GM12878 (cell line): ENCODE data around the gene SORCS2. TPM values are rescaled to one million over a fixed set of nuclear protein-coding genes. Genes with fewer than 3 reads are reported as not detected.

Experiments used
- ATF2 ChIP-seq: IDR thresholded peaks from 2 replicates; pipeline ENCODE4 v1.6.1; 2012; ENCODE audit warnings: low read length, inconsistent platforms
- CREM ChIP-seq: IDR thresholded peaks from 2 replicates; pipeline ENCODE4 v1.6.1; 2014; ENCODE audit warnings: antibody characterized with exemption, low read depth
- ESRRA ChIP-seq: IDR thresholded peaks from 2 replicates; pipeline ENCODE4 v1.6.1; 2012; ENCODE audit warnings: mild to moderate bottlenecking, low read length, improper control_type of control experiment
- FOXM1 ChIP-seq: IDR thresholded peaks from 2 replicates; pipeline ENCODE4 v1.6.1; 2012; ENCODE audit warnings: low read depth, mild to moderate bottlenecking, inconsistent platforms, low read length, moderate library complexity
- IKZF1 ChIP-seq: fragments of 450-650 bp; conservative IDR thresholded peaks from 2 replicates; pipeline ENCODE4 v1.6.1; 2017; ENCODE audit warnings: antibody characterized with exemption, mild to moderate bottlenecking
- LARP7 ChIP-seq: fragments of 450-650 bp; IDR thresholded peaks from 2 replicates; pipeline ENCODE4 v1.6.1; 2017; ENCODE audit warnings: mild to moderate bottlenecking
- MTA2 ChIP-seq: fragments of 450-650 bp; IDR thresholded peaks from 2 replicates; pipeline ENCODE4 v1.6.1; 2016; ENCODE audit warnings: low read depth, mild to moderate bottlenecking, moderate library complexity
- MYB ChIP-seq: fragments of 150-350 bp; IDR thresholded peaks from 2 replicates; pipeline ENCODE4 v1.6.1; 2014; ENCODE audit warnings: mild to moderate bottlenecking, low read depth, low read length, borderline replicate concordance
- NR2F1 ChIP-seq: fragments of 450-650 bp; conservative IDR thresholded peaks from 2 replicates; pipeline ENCODE4 v1.6.1; 2017; ENCODE audit warnings: mild to moderate bottlenecking
- PRDM15 ChIP-seq: fragments of 450-650 bp; formaldehyde crosslinking; IDR thresholded peaks from 2 replicates; pipeline ENCODE4 v1.4.0; 2020; ENCODE audit warnings: mild to moderate bottlenecking, moderate library complexity
- RAD21 ChIP-seq: IDR thresholded peaks from 2 replicates; pipeline ENCODE4 v1.6.1; 2011; ENCODE audit warnings: mild to moderate bottlenecking, low read depth, low read length, moderate library complexity; ENCODE audit not compliant: insufficient read depth
- STAT1 ChIP-seq: fragments of 450-650 bp; conservative IDR thresholded peaks from 2 replicates; pipeline ENCODE4 v1.6.1; 2014; ENCODE audit warnings: antibody characterized with exemption, mild to moderate bottlenecking
- TARDBP ChIP-seq: IDR thresholded peaks from 2 replicates; pipeline ENCODE4 v1.6.1; 2016; ENCODE audit warnings: borderline replicate concordance
- ZBED1 ChIP-seq: IDR thresholded peaks from 2 replicates; pipeline ENCODE4 v1.6.1; 2016; ENCODE audit warnings: borderline replicate concordance
- ZNF207 ChIP-seq: fragments of 450-650 bp; IDR thresholded peaks from 2 replicates; pipeline ENCODE4 v1.6.1; 2014; ENCODE audit warnings: antibody characterized with exemption, mild to moderate bottlenecking, borderline replicate concordance
- polyA plus RNA-seq, 11 experiments: library from polyadenylated mRNA; depleted of rRNA in 4 of 11; unstranded in 6 of 11; stranded (reverse) in 5 of 11; fragments of >200 nt; fragmentation: Nextera tagmentation in 4 of 11; fragmentation: Illumina TruSeq in 1 of 11; extraction: Ambion mirVana in 4 of 11; extraction: Trizol in 1 of 11; gene quantifications; 1 replicate in 1 of 11; 2 replicates in 10 of 11; pipeline versions ENCODE4 v1.2.1 to v1.2.3, GENCODE V29; 2011 to 2016; ENCODE audit warnings: inconsistent platforms in 2 of 11, missing spikeins in 2 of 11, low read depth in 1 of 11
- total RNA-seq, 4 experiments: library from RNA; depleted of rRNA in 3 of 4; stranded (reverse); fragments of >200 nt in 3 of 4; fragmentation: Illumina TruSeq in 1 of 4; extraction: Trizol in 1 of 4; gene quantifications; 2 replicates each; pipeline versions ENCODE4 v1.2.1 to v1.2.3, GENCODE V29; 2013 to 2021
- TF ChIP-seq, protein P1 (sequence below): fragments of 450-650 bp; conservative IDR thresholded peaks from 2 replicates; pipeline ENCODE4 v1.6.1; 2017; ENCODE audit warnings: mild to moderate bottlenecking, moderate library complexity
- TF ChIP-seq, protein P2 (sequence below): fragments of 150-350 bp; IDR thresholded peaks from 2 replicates; pipeline ENCODE4 v1.6.1; 2014; ENCODE audit warnings: mild to moderate bottlenecking, low read depth, low read length
- TF ChIP-seq, protein P3 (sequence below): IDR thresholded peaks from 2 replicates; pipeline ENCODE4 v1.6.1; 2011; ENCODE audit warnings: low read depth, low read length, improper control_type of control experiment, borderline replicate concordance

Gene SORCS2
- total and polyA plus RNA-seq, 10 of the 15 experiments (the other 5 are each of a cell fraction or from before 2014, with no cell fraction given), result 0.01 to 0.15 (median 0.05) TPM; not detected in 5

GRCh38 chr4:7771541-7772507 lies 579.5 kb downstream of the SORCS2 start (continued):
- TF ChIP-seq PRDM15 (CRISPR knock-in tag), result no peak
- 0 out of 2 replicates have a peak, but pooled peaks have one; percentile 2 for TF ChIP-seq RAD21
- peak; percentile 55; the same call in 1 of the 2 replicates for TF ChIP-seq TARDBP
- TF ChIP-seq, protein P1, sequence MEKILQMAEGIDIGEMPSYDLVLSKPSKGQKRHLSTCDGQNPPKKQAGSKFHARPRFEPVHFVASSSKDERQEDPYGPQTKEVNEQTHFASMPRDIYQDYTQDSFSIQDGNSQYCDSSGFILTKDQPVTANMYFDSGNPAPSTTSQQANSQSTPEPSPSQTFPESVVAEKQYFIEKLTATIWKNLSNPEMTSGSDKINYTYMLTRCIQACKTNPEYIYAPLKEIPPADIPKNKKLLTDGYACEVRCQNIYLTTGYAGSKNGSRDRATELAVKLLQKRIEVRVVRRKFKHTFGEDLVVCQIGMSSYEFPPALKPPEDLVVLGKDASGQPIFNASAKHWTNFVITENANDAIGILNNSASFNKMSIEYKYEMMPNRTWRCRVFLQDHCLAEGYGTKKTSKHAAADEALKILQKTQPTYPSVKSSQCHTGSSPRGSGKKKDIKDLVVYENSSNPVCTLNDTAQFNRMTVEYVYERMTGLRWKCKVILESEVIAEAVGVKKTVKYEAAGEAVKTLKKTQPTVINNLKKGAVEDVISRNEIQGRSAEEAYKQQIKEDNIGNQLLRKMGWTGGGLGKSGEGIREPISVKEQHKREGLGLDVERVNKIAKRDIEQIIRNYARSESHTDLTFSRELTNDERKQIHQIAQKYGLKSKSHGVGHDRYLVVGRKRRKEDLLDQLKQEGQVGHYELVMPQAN, result no peak
- TF ChIP-seq ZNF207, result no peak
- TF ChIP-seq CREM, result peak; percentile 74
- TF ChIP-seq MYB, result no peak
- no peak for TF ChIP-seq LARP7
- peak; percentile 96 for TF ChIP-seq NR2F1
- peak; percentile 91 for TF ChIP-seq ATF2
- TF ChIP-seq, protein P2, sequence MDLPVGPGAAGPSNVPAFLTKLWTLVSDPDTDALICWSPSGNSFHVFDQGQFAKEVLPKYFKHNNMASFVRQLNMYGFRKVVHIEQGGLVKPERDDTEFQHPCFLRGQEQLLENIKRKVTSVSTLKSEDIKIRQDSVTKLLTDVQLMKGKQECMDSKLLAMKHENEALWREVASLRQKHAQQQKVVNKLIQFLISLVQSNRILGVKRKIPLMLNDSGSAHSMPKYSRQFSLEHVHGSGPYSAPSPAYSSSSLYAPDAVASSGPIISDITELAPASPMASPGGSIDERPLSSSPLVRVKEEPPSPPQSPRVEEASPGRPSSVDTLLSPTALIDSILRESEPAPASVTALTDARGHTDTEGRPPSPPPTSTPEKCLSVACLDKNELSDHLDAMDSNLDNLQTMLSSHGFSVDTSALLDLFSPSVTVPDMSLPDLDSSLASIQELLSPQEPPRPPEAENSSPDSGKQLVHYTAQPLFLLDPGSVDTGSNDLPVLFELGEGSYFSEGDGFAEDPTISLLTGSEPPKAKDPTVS, result no peak
- TF ChIP-seq IKZF1, result 0 out of 2 replicates have a peak, but pooled peaks have one; percentile 16
- no peak for TF ChIP-seq ESRRA
- TF ChIP-seq, protein P3, sequence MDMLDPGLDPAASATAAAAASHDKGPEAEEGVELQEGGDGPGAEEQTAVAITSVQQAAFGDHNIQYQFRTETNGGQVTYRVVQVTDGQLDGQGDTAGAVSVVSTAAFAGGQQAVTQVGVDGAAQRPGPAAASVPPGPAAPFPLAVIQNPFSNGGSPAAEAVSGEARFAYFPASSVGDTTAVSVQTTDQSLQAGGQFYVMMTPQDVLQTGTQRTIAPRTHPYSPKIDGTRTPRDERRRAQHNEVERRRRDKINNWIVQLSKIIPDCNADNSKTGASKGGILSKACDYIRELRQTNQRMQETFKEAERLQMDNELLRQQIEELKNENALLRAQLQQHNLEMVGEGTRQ, result no peak
- TF ChIP-seq STAT1, result no peak
- TF ChIP-seq MTA2, result no peak
- TF ChIP-seq FOXM1, result peak; percentile 93
- no peak for TF ChIP-seq ZBED1
